ENCODE data around the gene DLL1. TPM values are rescaled to one million over a fixed set of nuclear protein-coding genes. Genes with fewer than 3 reads are reported as not detected.

The DLL1 gene
- total RNA-seq, 2 experiments from 2014 or later: not detected

DNA sequence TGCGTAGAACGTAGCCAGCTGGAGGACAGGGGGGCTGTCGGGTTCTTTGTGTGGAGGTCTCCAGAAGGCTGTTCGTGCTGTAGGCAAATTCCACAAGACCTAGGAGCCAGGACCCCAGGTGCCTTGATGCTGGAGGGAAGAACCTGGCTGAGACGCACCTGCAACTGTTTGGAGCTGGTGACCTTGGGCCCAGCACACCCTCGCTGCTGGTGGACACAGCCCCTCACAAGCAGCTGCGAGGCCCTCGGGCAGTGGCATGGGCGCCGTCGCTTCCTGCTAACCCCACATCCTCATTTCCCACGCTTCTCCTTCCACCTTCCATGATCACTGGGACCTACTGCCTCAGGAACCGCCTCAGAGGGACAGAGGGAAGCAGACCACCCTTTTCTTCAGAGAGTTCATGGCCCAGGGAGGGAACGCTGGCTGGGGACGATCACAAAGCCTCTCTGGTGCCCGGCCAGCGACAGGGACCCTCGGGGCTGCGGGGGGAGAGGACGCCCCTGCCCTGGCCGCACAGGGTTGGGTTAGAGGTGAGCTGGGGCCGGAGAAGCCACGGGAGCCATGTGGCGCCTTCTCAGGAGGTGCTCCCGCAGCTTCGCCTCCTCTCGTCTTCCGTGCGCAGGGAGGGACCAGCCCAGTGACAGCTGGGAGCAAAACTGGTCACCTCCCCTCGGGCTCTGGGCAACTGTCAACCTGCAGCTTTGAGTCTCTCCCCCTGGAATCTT lies 18.4 kb downstream of the DLL1 start:
- peak overlapping the region; percentile 53 for H3K4me2 ChIP-seq (ENCODE audit: low read length)
- H4K20me1 ChIP-seq (ENCODE audit: insufficient read depth, low read length): no peaks in the 10 kb centered on the region
- no peak overlapping the region for H2AFZ ChIP-seq (ENCODE audit: low read length)
- ChIA-PET CTCF (ENCODE audit: unreplicated experiment) (no interaction called here), POLR2A (no interaction called here)
- no peak for TF ChIP-seq CTCF (conservative IDR thresholded peaks at IDR 0.05; ENCODE audit: low read length)
- TF ChIP-seq EZH2phosphoT487 (IDR thresholded peaks at IDR 0.05; ENCODE audit: borderline replicate concordance, low read depth, low read length): no peak
- H3K4me3 ChIP-seq (ENCODE audit: low read depth, low read length, poor library complexity, severe bottlenecking): no peak overlapping the region
- DNase-seq (ENCODE audit: low spot score): no peak
- BruUV-seq (replicated peaks): no TSS peak
- no peaks in the 10 kb centered on the region for H3K4me1 ChIP-seq (ENCODE audit: insufficient read depth, low read length, poor library complexity, severe bottlenecking)
- H3K27ac ChIP-seq (ENCODE audit: low read depth, low read length, poor library complexity, severe bottlenecking): no peak overlapping the region
- intact Hi-C loops (cut with micrococcal nuclease; ENCODE audit: unreplicated experiment): no loop called here
- no peaks in the 10 kb centered on the region for H3K79me2 ChIP-seq (ENCODE audit: insufficient read depth, low read depth, low read length)
- H3K36me3 ChIP-seq (ENCODE audit: insufficient read depth, low read length): no peaks in the 10 kb centered on the region
- no peaks in the 10 kb centered on the region for H3K9me2 ChIP-seq (ENCODE audit: insufficient read depth, low read length)
- no peaks in the 10 kb centered on the region for H3K9me3 ChIP-seq (ENCODE audit: low read length)

DNA sequence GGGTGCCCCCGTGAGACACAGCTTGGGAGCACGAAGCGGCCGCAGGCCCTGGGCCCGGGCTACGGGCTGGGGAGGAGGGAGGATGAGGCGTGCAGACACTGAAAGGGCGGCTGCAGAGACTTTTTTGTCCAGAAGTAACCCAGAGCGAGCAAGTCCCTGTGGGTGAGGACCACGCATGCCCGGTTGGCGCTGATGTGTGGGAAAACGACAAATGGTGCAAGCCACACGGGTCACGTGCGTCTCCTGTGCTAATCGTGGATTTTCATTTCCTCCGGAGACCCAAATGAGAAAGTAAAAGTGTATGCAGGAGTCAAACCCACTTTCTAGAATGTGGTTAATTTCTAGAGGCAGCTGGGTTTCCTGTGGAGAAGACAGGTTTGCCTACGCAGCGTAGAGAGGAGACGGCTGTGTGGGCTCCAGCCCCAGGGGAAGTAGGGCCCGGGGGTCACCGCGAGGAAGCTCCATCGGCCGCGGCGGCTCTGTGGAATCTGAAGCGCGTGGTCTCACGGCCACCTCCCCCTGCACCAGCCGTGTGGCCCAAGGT lies 19.0 kb downstream of the DLL1 start:
- Histone ChIP-seq H3K4me2 (ENCODE audit: low read length) (peak overlapping the region; percentile 53), H3K36me3 (ENCODE audit: insufficient read depth, low read length) (no peaks in the 10 kb centered on the region), H3K79me2 (ENCODE audit: insufficient read depth, low read depth, low read length) (no peaks in the 10 kb centered on the region), H2AFZ (ENCODE audit: low read length) (0 out of 2 replicates have a peak overlapping the region, but pooled peaks have one; percentile 9), H4K20me1 (ENCODE audit: insufficient read depth, low read length) (no peaks in the 10 kb centered on the region), H3K27ac (ENCODE audit: low read depth, low read length, poor library complexity, severe bottlenecking) (no peak overlapping the region), H3K4me3 (ENCODE audit: low read depth, low read length, poor library complexity, severe bottlenecking) (no peak overlapping the region), H3K9me3 (ENCODE audit: low read length) (no peaks in the 10 kb centered on the region), H3K9me2 (ENCODE audit: insufficient read depth, low read length) (no peaks in the 10 kb centered on the region), H3K4me1 (ENCODE audit: insufficient read depth, low read length, poor library complexity, severe bottlenecking) (no peaks in the 10 kb centered on the region)
- ChIA-PET POLR2A (no interaction called here), CTCF (ENCODE audit: unreplicated experiment) (no interaction called here)
- intact Hi-C loops (cut with micrococcal nuclease; ENCODE audit: unreplicated experiment): no loop called here
- DNase-seq (ENCODE audit: low spot score): peak; percentile 25
- BruUV-seq (replicated peaks): no TSS peak
- TF ChIP-seq CTCF (conservative IDR thresholded peaks at IDR 0.05; ENCODE audit: low read length) (no peak), EZH2phosphoT487 (IDR thresholded peaks at IDR 0.05; ENCODE audit: borderline replicate concordance, low read depth, low read length) (no peak)

DNA sequence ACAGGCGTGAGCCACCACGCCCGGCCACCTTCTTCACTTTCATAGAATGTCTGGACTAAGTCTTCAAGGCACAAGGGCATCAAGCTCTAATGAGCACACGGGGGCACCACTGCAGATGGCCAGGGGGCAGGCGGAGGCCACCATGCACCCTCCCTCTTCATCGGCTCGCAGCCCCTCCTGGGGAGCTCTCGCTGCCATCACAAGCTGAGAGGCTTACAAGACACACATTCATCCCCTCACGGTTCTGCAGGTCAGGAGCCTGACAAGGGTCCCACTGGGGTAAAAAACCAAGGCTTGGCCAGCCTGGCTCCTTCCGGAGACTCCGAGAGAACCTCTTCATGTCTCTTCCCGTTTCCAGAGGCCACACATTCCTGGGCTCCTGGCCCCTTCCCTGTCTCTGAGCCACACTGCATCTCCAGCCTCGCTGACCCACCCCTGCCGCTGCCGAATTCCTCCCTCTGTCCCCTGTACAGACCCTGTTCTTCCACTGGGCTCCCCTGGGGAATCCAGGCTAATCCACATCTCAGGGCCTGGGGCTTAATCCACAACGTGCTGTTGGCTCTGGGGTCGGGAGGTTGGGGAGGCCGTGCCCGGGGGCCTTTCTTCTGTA lies 19.8 kb downstream of the DLL1 start:
- POLR2A ChIA-PET: no interaction called here
- no peaks in the 10 kb centered on the region for H3K79me2 ChIP-seq (ENCODE audit: insufficient read depth, low read depth, low read length)
- no peaks in the 10 kb centered on the region for H3K9me3 ChIP-seq (ENCODE audit: low read length)
- no peak overlapping the region for H3K4me3 ChIP-seq (ENCODE audit: low read depth, low read length, poor library complexity, severe bottlenecking)
- H3K4me2 ChIP-seq (ENCODE audit: low read length): no peak overlapping the region
- no peak overlapping the region for H2AFZ ChIP-seq (ENCODE audit: low read length)
- BruUV-seq (replicated peaks): no TSS peak
- intact Hi-C loops (cut with micrococcal nuclease; ENCODE audit: unreplicated experiment): no loop called here
- H4K20me1 ChIP-seq (ENCODE audit: insufficient read depth, low read length): no peaks in the 10 kb centered on the region
- no peak overlapping the region for H3K27ac ChIP-seq (ENCODE audit: low read depth, low read length, poor library complexity, severe bottlenecking)
- no peaks in the 10 kb centered on the region for H3K9me2 ChIP-seq (ENCODE audit: insufficient read depth, low read length)
- no peak for DNase-seq (ENCODE audit: low spot score)
- no peak for TF ChIP-seq EZH2phosphoT487 (IDR thresholded peaks at IDR 0.05; ENCODE audit: borderline replicate concordance, low read depth, low read length)
- no peak for TF ChIP-seq CTCF (conservative IDR thresholded peaks at IDR 0.05; ENCODE audit: low read length)
- no peaks in the 10 kb centered on the region for H3K4me1 ChIP-seq (ENCODE audit: insufficient read depth, low read length, poor library complexity, severe bottlenecking)
- CTCF ChIA-PET (ENCODE audit: unreplicated experiment): no interaction called here
- no peaks in the 10 kb centered on the region for H3K36me3 ChIP-seq (ENCODE audit: insufficient read depth, low read length)

All from OCI-LY7 (cell line).